Endothelial cell of umbilical vein (primary cell): ENCODE measurements around the gene MYMX. TPM values are rescaled to one million over a fixed set of nuclear protein-coding genes. Genes with fewer than 3 reads are reported as not detected.
A peak's percentile ranks its signal among the peaks of the same experiment; 100 is the strongest.

Source experiments
- BruUV-seq: library from RNA; stranded (reverse); fragments of 400-500 nt; replicated peaks from 2 replicates; lab custom pipeline; 2021; lab: Mats Ljungman, UMichigan
- CTCF ChIA-PET: fragments of 300-600, 350-600 bp; sonication (Branson Sonifier 250); formaldehyde crosslinking; loops from one replicate; lab custom pipeline; 2021; ENCODE audit warnings: antibody characterized with exemption, inconsistent platforms; lab: Charles Lee
- POLR2A ChIA-PET: fragments of 300-600, 350-600 bp; sonication (Branson Sonifier 250); formaldehyde crosslinking; loops from one replicate; lab custom pipeline; 2021; ENCODE audit warnings: antibody characterized with exemption, inconsistent platforms; lab: Charles Lee
- DNase-seq: peaks from one replicate; pipeline ENCODE4 v3.0.0-alpha.2; 2011; ENCODE audit warnings: low read depth, low spot score
- FAIRE-seq: peaks from 2 replicates; lab custom pipeline; 2011; peaks lifted over from hg19 to GRCh38; lab: Jason Lieb, UNC
- H2AFZ ChIP-seq: 2 replicates; pipeline ENCODE4 v1.6.0; 2012; ENCODE audit warnings: low read depth, low read length, control low read depth, inconsistent platforms
- H3K27ac ChIP-seq: 2 replicates; pipeline ENCODE4 v1.5.1; 2011; ENCODE audit warnings: low read depth, mild to moderate bottlenecking, control low read depth, low read length, moderate library complexity; ENCODE audit not compliant: insufficient read depth
- H3K27me3 ChIP-seq, 2 experiments: 2 replicates each; pipeline versions ENCODE4 v1.6.0 to v1.6.1; 2011; ENCODE audit warnings: low read length in 2 of 2, mixed read lengths in 1 of 2; ENCODE audit not compliant: control insufficient read depth in 2 of 2, insufficient read depth in 2 of 2
- H3K36me3 ChIP-seq, 2 experiments: 2 replicates in 1 of 2; 3 replicates in 1 of 2; pipeline ENCODE4 v1.5.1; 2011; ENCODE audit warnings: low read length in 2 of 2, mild to moderate bottlenecking in 1 of 2, moderate library complexity in 1 of 2; ENCODE audit not compliant: control insufficient read depth in 2 of 2, insufficient read depth in 2 of 2; ENCODE audit errors: extremely low read depth in 1 of 2
- H3K4me1 ChIP-seq: 3 replicates; pipeline ENCODE4 v1.5.1; 2011; ENCODE audit warnings: mild to moderate bottlenecking, low read length; ENCODE audit not compliant: control insufficient read depth, insufficient read depth; ENCODE audit errors: extremely low read depth
- H3K4me2 ChIP-seq: 2 replicates; pipeline ENCODE4 v1.6.1; 2011; ENCODE audit warnings: low read length, control low read depth, mixed read lengths; ENCODE audit not compliant: insufficient read depth
- H3K4me3 ChIP-seq, 3 experiments: fragments of 200-600 bp in 1 of 3; sonication (generic), shearing (Covaris generic) in 1 of 3; replicated peaks in 1 of 3; 2 replicates each; pipeline ENCODE4 v1.5.1; 2011 to 2016; ENCODE audit warnings: control low read depth in 3 of 3, low read length in 3 of 3, mild to moderate bottlenecking in 2 of 3, inconsistent platforms in 1 of 3, low read depth in 1 of 3, moderate library complexity in 1 of 3; ENCODE audit not compliant: insufficient read depth in 1 of 3
- H3K79me2 ChIP-seq: 2 replicates; pipeline ENCODE4 v1.6.0; 2012; ENCODE audit warnings: low read length, inconsistent platforms; ENCODE audit not compliant: control insufficient read depth, insufficient read depth
- H3K9ac ChIP-seq: replicated peaks from 2 replicates; pipeline ENCODE3; 2011; ENCODE audit warnings: low read length, control low read depth; ENCODE audit not compliant: insufficient read depth; ENCODE audit errors: extremely low read depth
- H3K9me1 ChIP-seq: replicated peaks from 3 replicates; pipeline ENCODE4 v1.6.0; 2011; ENCODE audit warnings: mild to moderate bottlenecking, low read length; ENCODE audit not compliant: control insufficient read depth, insufficient read depth; ENCODE audit errors: extremely low read depth
- H3K9me3 ChIP-seq: replicated peaks from 2 replicates; pipeline ENCODE4 v1.5.1; 2012; ENCODE audit warnings: low read length, inconsistent platforms; ENCODE audit not compliant: control insufficient read depth, insufficient read depth
- H4K20me1 ChIP-seq: replicated peaks from 2 replicates; pipeline ENCODE3; 2011; ENCODE audit warnings: mild to moderate bottlenecking, low read length; ENCODE audit not compliant: control insufficient read depth, insufficient read depth; ENCODE audit errors: extremely low read depth
- CTCF ChIP-seq, 2 donors: IDR thresholded peaks; 1 replicate in 1 of 2; 2 replicates in 1 of 2; pipeline ENCODE4 v1.5.1; 2011; ENCODE audit warnings: low read length in 2 of 2, mild to moderate bottlenecking in 2 of 2, moderate library complexity in 2 of 2, control low read depth in 1 of 2, inconsistent platforms in 1 of 2, low read depth in 1 of 2; ENCODE audit not compliant: insufficient read depth in 1 of 2; ENCODE audit errors: extremely low read depth in 1 of 2
- GATA2 ChIP-seq: IDR thresholded peaks from 2 replicates; pipeline ENCODE4 v1.7.0; 2011; ENCODE audit warnings: low read depth, mild to moderate bottlenecking, moderate library complexity, mixed read lengths, low read length; ENCODE audit not compliant: insufficient read length, insufficient read depth
- JUN ChIP-seq: IDR thresholded peaks from 2 replicates; pipeline ENCODE4 v1.6.1; 2011; ENCODE audit warnings: borderline replicate concordance, low read depth; ENCODE audit not compliant: insufficient read length, insufficient read depth
- MAX ChIP-seq: IDR thresholded peaks from 2 replicates; pipeline ENCODE4 v1.6.1; 2011; ENCODE audit not compliant: insufficient read depth, insufficient read length
- POLR2A ChIP-seq: IDR thresholded peaks from 2 replicates; pipeline ENCODE4 v1.6.1; 2012; ENCODE audit warnings: low read depth, mild to moderate bottlenecking, control low read depth, low read length
- dilution Hi-C: fragments of 300-500 bp; cut with MboI; formaldehyde crosslinking; loops from one replicate; pipeline ENCODE4 v1.15.0; 2019; ENCODE audit warnings: low sequenced_read_pairs; ENCODE audit not compliant: extremely low pct_ligation_motif_present
- intact Hi-C: fragments of 100-400 bp; cut with micrococcal nuclease; formaldehyde crosslinking; loops from one replicate; pipeline ENCODE4 v1.10.0; 2022
- polyA plus RNA-seq, 4 experiments: library from polyadenylated mRNA; depleted of rRNA in 3 of 4; stranded (reverse) in 3 of 4; unstranded in 1 of 4; fragments of >200 nt; gene quantifications; 2 replicates each; pipeline versions ENCODE4 v1.2.1 to v1.2.3, GENCODE V29; 2011 to 2012; ENCODE audit warnings: missing spikeins in 1 of 4
- total RNA-seq: library from RNA; stranded (reverse); gene quantifications from 2 replicates; pipeline ENCODE4 v1.2.3, GENCODE V29; 2021

Gene MYMX
- total and polyA plus RNA-seq, 2 donors (not counting 3 experiments of a cell fraction or from before 2014, with no cell fraction given): 0.18 TPM; not detected in 1

- dilution Hi-C loops (no loop called here), intact Hi-C loops (no loop called here)
- no peaks in the 10 kb centered on the region for H3K9me1 ChIP-seq
- no peak overlapping the region for H2AFZ ChIP-seq
- FAIRE-seq: no peak
- BruUV-seq: no TSS peak
- H3K36me3 ChIP-seq: peaks cover 38 to 40% of the 10 kb centered on the region in 2 experiments
- H3K27me3 ChIP-seq: no peaks in the 10 kb centered on the region
- H3K4me3 ChIP-seq: peak overlapping the region in 2 of 3 experiments; percentile 5 to 85
- TF ChIP-seq JUN (no peak), GATA2 (no peak), CTCF (IDR thresholded peaks at IDR 0.05; ENCODE audit: extremely low read depth in 1 of 2, insufficient read depth in 1 of 2, low read depth in 1 of 2, low read length in 2 of 2) (no peak)
- POLR2A ChIA-PET: interaction anchor here (0.5 kb wide), 1 partner anchor 122 kb away, joined by 3 read pairs; the partner anchor contains the start of genes MRPL14 and TMEM63B
- H3K79me2 ChIP-seq: peaks cover 63% of the 10 kb centered on the region
- no peaks in the 10 kb centered on the region for H3K9me3 ChIP-seq
- H3K4me2 ChIP-seq: peak overlapping the region; percentile 96
- no peak overlapping the region for H3K27ac ChIP-seq
- CTCF ChIA-PET: no interaction called here
- DNase-seq: no peak
- H3K4me1 ChIP-seq: peaks cover 26% of the 10 kb centered on the region
- peaks cover 9% of the 10 kb centered on the region for H4K20me1 ChIP-seq
- peak overlapping the region; percentile 93 for H3K9ac ChIP-seq
These were observed 32.5 kb downstream of the MYMX start for GRCh38 chr6:44249082-44249748.

GRCh38 chr6:44250067-44250717, 33.5 kb downstream of the MYMX start:
- FAIRE-seq (no peak), DNase-seq (no peak)
- Histone ChIP-seq H3K4me3 (no peak overlapping the region), H3K9ac (no peak overlapping the region), H3K9me1 (no peaks in the 10 kb centered on the region), H3K36me3 (peaks cover 45 to 48% of the 10 kb centered on the region in 2 experiments), H3K9me3 (no peaks in the 10 kb centered on the region), H3K27me3 (no peaks in the 10 kb centered on the region), H3K27ac (no peak overlapping the region), H2AFZ (no peak overlapping the region), H3K4me1 (peaks cover 26% of the 10 kb centered on the region), H3K79me2 (peaks cover 64% of the 10 kb centered on the region), H3K4me2 (peak overlapping the region; percentile 13), H4K20me1 (peaks cover 9% of the 10 kb centered on the region)
- ChIA-PET CTCF (no interaction called here), POLR2A (no interaction called here)
- intact Hi-C loops (no loop called here), dilution Hi-C loops (no loop called here)
- TSS peak; percentile 17 for BruUV-seq
- peak; percentile 56 for TF ChIP-seq POLR2A
- no peak for TF ChIP-seq MAX
